ENCODE results near the gene TBKBP1.

TBKBP1 gene, protein sequence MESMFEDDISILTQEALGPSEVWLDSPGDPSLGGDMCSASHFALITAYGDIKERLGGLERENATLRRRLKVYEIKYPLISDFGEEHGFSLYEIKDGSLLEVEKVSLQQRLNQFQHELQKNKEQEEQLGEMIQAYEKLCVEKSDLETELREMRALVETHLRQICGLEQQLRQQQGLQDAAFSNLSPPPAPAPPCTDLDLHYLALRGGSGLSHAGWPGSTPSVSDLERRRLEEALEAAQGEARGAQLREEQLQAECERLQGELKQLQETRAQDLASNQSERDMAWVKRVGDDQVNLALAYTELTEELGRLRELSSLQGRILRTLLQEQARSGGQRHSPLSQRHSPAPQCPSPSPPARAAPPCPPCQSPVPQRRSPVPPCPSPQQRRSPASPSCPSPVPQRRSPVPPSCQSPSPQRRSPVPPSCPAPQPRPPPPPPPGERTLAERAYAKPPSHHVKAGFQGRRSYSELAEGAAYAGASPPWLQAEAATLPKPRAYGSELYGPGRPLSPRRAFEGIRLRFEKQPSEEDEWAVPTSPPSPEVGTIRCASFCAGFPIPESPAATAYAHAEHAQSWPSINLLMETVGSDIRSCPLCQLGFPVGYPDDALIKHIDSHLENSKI

DNA sequence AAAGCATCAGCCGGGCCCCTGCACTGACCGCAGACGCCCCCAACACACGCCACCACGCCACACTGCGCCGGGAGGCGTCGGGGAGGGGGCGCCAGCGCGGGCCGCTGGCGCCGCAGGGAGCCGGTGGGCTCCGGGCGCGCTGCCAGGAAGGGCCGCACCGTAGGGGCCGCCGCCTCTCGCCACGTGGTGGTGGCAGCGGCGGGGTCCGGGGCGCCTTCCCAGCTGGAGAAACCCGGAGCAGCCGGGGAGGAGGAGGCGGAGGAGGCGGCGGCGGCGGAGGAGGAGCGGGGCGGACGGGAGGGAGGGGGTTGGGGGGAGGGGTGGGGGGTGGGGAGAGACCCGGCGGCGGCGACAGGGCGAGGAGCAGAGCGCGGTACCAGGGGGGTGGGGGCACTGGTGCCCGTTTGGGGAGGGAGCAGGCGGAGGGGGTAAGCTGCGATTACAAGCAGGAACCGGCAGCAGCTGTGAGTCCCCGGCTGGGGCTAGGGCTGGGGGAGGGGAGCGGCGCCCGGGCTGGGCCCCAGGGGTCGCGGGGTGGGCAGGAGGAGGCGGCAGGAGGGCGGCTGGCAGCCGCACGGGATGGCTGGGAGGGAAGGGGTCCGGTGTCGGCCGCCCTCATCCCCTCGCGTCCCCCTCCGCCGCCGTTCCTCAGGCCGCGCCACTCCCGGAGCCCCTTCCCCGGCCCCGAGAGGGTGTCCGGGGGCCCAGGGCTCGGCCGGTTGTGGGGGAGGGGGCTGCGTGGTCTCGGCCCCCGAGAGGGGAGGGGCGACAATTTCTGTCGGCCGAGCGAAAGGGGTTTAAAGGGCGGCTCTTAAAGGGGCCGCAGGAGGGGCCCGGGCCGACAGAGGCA, at the start of gene TBKBP1:
Gene TBKBP1 (plus strand): TSS at position 431 of the 850 bp plus-strand sequence. CDS start 1,952 bp downstream, outside the sequence.
- DNase-seq (ENCODE audit: low read depth): no peak

DNA sequence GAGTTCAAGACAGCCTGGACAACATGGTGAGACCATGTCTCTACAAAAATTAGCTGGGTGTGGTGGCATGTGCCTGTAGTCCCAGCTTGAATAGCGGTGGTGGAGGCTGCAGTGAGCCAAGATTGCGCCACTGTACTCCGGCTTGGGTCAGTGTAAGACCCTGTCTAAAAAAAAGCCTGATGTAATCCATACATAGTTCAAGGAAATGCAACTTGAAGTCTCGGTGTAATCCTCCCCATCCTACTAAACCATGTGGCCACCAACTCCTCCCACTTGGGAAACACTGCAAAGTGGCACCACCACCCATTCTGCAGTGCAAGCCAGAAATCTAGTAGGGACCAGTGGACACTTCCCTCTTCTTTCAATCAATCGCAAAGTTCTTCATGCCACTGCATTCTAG, 49.6 kb upstream of the TBKBP1 start:
- no peak for DNase-seq (ENCODE audit: low read depth)

DNA sequence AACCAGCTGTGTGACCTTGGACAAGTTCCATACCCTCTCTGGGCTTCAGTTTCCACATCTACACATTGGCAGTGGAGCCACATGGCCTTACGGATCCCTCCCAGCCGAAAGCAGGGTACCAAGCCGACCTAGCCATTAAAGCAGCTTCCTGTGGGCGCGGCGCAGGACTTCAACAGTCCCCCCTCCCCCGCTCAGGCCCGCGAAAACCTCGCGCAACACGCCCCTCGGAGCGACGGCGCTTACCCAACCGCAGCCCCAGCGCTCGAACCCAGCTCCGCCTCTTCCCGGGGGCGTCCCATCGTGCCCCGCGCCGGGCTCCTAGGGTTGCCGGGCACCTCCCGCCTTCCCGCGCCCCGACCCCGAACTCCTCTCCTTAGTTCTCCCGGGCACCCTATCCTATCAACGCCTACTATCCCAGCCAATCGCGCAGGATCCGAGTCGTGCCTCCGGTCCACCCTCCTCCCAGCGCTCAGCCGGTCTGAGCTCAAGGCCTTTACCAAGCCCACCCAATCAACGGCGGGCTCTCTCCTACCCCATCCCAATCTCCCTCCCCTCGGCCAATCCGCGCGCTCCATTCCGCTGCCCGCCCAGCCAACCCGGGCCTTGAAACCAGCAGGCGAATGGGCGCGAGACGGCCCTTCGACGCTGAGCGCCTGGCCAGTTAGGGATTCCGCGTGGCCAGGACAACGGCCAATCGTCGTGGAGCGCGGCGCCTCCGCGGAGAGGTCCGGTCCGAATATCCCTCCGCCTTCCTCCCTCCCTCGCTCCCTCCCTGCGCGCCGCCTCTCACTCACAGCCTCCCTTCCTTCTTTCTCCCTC, 44.6 kb upstream of the TBKBP1 start, which contains the start of gene KPNB1:
Gene KPNB1 (plus strand): TSS at position 767 of the 819 bp plus-strand sequence. CDS start 326 bp downstream, outside the sequence.
- peak; percentile 93 for DNase-seq (ENCODE audit: low read depth)

DNA sequence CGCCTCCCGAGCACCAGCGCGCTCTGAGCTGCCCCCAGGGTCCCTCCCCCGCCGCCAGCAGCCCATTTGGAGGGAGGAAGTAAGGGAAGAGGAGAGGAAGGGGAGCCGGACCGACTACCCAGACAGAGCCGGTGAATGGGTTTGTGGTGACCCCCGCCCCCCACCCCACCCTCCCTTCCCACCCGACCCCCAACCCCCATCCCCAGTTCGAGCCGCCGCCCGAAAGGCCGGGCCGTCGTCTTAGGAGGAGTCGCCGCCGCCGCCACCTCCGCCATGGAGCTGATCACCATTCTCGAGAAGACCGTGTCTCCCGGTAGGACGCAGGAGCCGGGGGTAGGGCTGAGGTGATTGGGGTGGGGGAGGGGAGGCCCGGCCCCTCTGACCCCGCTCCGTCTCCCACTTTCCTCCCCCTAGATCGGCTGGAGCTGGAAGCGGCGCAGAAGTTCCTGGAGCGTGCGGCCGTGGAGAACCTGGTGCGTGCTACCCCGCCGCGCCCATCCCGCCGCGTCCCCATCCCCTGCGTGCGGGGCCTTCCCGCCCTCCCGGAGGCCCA, 43.9 kb upstream of the TBKBP1 start:
- DNase-seq (ENCODE audit: low read depth): peak; percentile 21

DNA sequence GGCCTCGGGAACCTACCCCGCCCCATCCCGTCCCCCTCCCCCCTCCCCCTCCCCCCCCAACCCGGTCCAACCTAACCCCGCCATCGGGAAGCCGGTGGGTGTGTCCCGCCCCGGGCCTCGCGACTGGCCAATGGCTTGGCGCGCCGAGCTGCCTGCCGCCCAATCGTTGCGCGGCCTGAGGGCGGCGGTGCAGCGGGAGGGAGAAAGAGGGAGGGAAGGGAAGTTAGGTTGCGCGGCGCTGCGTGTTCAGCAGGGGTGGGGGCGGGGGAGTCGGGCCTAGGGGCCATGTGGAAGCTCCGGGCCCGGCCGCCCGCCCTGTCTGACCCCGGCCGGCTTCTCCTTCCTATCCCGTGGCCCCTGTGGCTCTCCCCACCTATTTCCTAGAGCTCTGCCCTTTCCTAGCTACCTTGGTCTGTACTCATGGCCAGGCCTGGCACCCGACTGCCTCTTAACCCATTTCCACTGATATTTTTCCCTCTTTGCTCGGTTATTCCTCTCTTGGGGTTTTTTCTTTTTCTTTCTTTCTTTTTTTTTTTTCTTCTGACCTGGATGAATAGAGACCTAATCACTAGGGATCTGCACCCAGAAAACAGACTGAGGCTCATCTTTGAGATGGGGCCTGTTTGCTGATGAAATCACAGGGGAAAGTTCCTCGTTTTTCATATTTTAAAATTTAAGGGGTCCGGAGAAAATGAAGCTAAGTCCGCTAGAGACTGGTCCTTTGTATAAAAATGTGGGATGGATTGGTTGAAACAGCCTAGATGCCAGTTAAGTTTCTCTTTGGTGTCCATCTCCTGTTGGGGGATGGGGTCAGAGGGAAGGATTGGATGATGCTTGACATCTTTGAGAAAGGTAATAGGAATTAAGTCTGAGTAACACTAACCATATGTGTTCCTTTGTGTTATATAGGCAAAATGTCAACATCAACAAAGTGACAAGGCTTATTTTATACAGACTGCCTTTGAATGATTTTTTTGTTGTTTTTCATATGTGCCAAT, 43.1 kb upstream of the TBKBP1 start:
- DNase-seq (ENCODE audit: low read depth): peak; percentile 89

DNA sequence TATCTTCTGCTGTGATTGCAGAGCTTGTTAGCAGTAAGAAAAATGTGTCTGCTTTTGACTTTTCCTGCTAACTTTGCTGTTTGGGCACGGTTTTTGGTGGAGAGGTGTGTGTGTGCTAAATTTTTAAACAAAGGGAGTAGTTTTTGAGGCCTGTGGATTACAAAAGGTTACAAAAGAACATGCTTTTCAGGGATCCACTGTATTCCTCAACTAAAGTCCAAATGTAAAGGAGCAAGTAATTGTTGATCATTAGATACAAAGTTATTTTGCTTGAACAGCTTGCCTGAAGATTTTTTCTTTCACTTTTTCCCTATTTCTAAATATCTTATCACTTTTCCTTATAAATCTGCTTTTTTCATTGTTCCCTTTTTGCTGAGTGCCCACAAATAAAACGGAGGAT, 42.3 kb upstream of the TBKBP1 start:
- DNase-seq (ENCODE audit: low read depth): no peak

DNA sequence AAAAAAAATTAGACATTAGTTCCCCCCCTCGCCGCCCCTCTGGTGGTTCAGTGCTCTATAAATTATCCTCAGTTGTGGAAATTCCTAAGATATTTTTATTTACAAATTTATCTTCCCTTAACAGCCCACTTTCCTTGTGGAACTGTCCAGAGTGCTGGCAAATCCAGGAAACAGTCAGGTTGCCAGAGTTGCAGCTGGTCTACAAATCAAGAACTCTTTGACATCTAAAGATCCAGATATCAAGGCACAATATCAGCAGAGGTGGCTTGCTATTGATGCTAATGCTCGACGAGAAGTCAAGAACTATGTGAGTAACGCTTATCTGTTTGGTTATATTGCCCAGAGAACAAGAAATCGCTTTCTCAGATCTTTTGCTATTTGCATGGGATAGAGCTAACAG, 41.4 kb upstream of the TBKBP1 start:
- no peak for DNase-seq (ENCODE audit: low read depth)

DNA sequence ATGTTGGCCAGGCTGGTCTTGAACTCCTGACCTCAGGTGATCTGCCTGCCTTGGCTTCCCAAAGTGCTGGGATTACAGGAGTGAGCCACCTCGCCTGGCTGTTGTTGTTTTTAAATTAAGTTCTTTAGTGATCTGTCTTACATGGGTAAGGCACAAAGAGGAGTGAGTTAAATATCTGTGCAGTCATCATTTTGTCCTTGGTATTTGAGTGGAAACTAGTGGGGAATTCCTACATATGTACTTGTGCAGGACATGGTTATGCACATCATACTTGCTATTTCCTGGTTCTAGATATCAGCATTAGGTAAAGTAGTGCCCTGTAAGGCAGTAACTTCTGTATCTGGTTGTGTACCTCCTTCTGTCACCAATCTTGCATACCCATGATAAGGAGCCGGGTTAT, 40.5 kb upstream of the TBKBP1 start:
- DNase-seq (ENCODE audit: low read depth): no peak

DNA sequence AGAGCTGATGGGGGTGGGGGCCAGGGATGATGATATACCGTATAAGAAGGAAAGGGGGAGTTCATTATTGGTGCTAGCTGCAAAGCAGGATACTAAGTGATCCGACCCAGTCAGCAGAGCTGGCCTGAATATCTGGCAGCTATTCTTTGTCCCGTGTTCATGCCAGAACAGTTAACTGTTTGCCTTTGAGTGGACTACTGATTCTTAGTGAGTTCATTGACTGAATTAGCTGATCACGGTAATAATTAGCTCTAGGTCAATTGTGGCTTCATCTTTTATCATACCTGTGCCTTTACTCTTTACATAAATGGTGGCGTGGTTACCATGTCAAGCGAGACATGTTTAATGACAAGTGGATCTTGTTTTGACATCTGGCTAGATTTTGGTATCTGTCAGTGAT, 39.0 kb upstream of the TBKBP1 start:
- DNase-seq (ENCODE audit: low read depth): no peak

DNA sequence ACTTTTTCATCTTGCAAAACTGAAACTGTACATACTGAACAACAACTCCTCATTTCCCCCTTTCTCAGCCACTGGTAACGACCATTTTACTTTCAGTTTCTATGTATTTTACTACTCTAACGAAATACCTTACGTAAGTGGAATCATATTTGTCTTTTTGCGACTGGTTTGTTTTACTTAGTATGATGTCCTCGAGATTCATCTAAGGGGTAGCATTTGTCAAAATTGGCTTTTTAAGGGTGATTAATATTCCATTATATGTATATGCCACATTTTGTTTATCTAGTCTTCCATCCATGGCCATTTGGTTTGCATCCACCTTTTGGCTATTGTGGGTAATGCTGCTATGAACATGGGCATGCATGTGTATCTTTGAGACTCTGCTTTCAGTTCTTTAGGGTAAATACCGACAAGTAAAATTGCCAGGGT, 33.9 kb upstream of the TBKBP1 start:
- no peak for DNase-seq (ENCODE audit: low read depth)

DNA sequence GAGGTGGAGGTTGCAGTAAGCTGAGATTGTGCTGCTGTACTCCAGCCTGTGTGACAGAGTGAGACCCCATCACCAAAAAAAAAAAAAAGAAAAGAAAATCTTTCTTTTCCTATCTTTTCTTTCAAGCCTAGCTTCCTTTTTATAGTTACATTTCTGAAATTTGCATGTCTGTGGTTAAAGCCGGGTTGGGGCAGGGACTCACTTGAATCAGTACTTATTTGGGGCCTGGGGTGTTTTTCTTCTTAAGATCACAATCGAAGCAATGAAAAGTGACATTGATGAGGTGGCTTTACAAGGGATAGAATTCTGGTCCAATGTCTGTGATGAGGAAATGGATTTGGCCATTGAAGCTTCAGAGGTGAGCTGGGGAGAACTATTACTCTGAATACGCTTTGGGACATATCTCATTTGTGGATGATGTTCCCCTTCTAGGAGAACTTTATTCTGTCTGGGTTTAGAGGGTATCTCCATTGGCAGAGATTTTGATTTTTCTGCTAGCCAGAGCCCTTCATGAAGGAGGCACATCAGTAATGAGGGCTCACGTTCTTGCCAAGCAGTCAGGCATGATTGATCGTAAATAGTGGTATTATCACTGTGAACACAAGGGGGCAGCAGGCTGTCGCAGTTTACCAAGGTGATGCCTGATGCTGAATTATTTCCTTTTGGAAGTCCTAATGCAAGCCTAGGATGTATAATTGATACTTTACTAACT, 29.9 kb upstream of the TBKBP1 start:
- no peak for DNase-seq (ENCODE audit: low read depth)

DNA sequence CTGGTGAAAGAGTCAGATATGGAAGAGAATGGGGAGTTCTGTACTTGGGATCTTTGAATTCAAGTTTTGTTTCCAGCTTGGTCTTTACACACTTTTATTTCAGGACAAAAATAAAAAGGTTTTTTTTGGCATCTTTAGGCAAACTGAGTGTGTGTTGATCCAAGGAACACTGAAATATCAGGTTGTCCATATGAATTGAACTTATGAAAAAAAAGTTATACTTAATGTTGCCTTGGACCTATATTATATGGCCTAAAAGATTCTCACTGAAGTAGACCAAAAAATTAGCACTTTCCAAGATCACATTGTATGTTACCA, 29.4 kb upstream of the TBKBP1 start:
- no peak for DNase-seq (ENCODE audit: low read depth)

DNA sequence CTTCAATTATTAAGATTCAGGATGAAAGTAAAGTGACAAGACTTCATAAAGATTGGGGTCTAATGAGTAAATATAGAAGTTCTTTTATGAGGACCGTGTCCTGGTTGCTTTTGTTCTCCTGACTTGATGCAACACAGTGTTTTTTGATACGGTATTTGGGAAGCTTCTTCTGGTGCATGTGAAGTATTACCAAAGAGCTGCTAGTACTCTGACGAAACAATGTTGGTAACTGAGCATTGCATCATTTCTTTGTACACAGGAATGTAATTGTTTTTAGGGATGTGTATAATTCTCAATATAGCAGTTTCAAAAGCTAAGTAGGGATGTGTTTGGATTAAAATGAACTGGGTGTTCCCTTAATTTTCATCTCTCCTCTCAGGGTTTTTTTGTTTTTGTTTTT, 28.3 kb upstream of the TBKBP1 start:
- DNase-seq (ENCODE audit: low read depth): no peak

DNA sequence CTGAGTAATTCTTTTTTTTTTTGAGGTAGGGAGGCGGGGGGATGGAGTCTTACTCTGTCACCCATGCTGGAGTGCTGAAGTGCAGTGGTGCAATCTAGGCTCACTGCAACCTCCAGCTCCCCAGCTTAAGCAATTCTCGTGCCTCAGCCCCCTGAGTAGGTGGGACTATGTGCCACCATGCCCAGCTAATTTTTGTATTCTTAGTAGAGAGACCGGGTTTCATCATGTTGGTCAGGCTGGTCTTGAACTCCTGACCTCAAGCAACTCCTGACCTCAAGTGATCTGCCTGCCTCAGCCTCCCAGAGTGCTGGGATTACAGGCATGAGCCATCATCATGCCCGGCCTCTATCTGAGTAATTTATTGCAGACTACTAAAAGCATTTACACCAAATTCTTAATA, 24.9 kb upstream of the TBKBP1 start:
- no peak for DNase-seq (ENCODE audit: low read depth)

DNA sequence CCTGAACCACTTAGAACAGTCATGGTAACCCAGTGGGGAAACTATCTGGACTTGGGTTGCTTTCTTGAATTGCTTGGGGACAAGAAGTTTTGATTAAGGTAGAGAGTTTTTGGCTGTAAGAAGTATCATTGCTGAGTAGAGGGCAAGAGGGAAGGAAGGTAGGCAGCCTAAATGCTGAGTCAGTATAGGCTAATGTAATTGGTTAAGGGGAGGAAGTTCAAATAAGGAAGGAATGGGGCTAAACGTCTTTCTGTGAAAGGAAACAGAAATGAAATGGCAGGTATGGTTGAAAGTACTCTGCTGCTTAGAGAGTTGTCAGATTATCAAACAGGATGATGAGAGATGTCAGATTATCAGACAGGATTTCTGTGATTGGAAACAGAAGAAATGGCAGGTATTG, 23.9 kb upstream of the TBKBP1 start:
- no peak for DNase-seq (ENCODE audit: low read depth)

DNA sequence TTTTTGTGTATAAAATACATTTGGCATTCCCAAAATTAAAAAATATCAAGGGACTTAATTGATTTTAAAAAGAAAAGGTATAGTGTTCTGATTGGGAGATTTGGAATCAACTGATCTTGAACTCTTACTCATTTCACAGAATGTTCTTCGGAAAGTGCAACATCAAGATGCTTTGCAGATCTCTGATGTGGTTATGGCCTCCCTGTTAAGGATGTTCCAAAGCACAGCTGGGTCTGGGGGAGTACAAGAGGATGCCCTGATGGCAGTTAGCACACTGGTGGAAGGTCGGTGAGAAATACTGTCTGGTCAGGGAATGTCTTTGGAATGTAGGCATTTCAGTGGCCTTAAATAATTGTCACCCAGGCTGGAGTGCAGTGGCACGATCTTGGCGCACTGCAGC, 19.5 kb upstream of the TBKBP1 start:
- DNase-seq (ENCODE audit: low read depth): no peak

DNA sequence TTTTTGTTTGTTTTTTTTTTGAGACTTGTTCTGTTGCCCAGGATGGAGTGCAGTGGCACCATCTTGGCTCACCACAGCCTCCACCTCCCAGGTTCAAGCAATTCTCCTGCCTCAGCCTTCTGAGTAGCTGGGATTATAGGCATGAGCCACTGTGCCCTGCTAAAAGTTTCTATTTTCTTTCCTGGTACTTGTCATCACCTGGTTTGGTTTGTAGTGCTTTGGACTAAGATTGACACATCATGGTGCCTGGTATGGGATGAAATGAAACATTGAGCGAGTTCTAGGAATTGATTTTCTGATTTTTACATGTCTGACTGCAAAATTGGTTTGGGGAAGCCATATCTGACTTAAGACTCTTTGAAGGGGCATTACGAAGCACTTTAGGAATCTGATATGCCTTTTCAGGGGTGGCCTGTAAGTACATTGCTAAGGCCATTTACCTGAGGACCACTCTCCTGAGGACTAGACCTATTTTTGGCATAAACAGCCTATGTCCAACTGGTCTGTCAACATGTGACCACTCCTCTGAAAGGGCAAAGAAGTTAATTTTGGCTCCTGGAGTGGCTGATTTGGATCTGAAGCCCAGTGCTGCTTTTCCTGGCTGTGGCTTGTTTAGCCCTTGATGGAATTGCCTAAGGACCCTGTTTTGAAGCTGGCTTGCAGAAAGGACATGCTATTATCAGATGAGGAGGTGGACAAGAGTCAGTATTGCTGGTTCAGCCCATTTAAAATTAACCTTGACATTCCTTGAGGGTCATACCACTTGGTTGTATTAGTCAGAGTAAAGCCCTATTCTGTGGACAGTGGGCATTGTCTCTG, 18.4 kb upstream of the TBKBP1 start:
- no peak for DNase-seq (ENCODE audit: low read depth)

DNA sequence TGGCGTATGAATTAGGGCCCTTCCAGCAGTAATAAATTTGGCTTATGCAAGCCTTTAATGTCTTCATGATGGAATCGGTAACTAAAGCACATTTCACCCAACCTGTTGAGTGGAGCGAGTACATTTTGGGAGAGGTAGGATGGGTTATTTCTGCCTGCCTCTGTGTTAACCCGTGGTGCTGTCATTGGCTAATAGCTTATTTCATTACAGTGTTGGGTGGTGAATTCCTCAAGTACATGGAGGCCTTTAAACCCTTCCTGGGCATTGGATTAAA, 17.8 kb upstream of the TBKBP1 start:
- no peak for DNase-seq (ENCODE audit: low read depth)

DNA sequence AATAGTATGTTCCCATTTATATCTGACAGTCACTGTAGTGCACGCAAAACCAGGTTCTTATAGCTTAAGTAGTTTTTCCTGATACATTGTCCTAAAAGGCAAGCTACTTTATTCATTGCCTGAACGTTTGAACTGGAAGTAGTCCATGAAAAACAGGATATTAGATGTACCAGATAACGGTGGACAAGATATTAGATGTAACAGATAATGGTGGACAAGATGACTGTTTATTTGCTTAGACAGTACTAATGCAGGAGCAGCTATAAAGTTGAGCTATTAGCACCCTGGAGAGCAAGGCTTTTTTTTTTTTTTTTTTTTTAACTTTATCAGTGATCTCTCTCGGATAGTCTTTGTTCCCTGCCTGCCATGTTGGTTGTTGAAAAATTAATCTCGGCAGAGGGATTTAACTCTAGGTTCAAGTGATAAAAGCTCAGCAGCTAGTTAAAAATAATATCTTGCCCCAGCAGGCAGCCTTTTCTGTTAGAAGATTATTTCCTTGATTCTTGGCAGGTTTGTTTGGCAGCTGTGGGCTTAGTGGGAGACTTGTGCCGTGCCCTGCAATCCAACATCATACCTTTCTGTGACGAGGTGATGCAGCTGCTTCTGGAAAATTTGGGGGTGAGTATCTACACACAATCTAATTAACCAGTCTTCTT, 17.3 kb upstream of the TBKBP1 start:
- no peak for DNase-seq (ENCODE audit: low read depth)
